Mesendoderm (in vitro differentiated cells): ENCODE results near the gene PHLPP1. TPM values are rescaled to one million over a fixed set of nuclear protein-coding genes. Genes with fewer than 3 reads are reported as not detected.

Experiments
- DNase-seq: peaks from one replicate; pipeline ENCODE4 v3.0.0; 2013
- H2AK5ac ChIP-seq: 2 replicates; pipeline ENCODE4 v1.6.1; 2013; ENCODE audit warnings: low read length, inconsistent platforms
- H2BK120ac ChIP-seq: 2 replicates; pipeline ENCODE4 v1.6.1; 2013; ENCODE audit warnings: low read depth, mild to moderate bottlenecking, low read length, moderate library complexity, mixed read lengths
- H2BK15ac ChIP-seq: replicated peaks from 2 replicates; pipeline ENCODE4 v1.6.1; 2013; ENCODE audit warnings: low read depth, mild to moderate bottlenecking, moderate library complexity
- H2BK5ac ChIP-seq: 2 replicates; pipeline ENCODE4 v1.6.1; 2013; ENCODE audit warnings: low read length, inconsistent platforms
- H3K18ac ChIP-seq: 2 replicates; pipeline ENCODE4 v1.6.1; 2013; ENCODE audit warnings: mild to moderate bottlenecking, low read length, mixed read lengths
- H3K23ac ChIP-seq: one replicate; pipeline ENCODE4 v1.6.1; 2013; ENCODE audit warnings: low read length
- H3K27ac ChIP-seq: 2 replicates; pipeline ENCODE4 v1.5.1; 2013; ENCODE audit warnings: low read depth, mild to moderate bottlenecking, inconsistent platforms, low read length, moderate library complexity
- H3K27me3 ChIP-seq: 2 replicates; pipeline ENCODE4 v1.6.1; 2013; ENCODE audit warnings: low read length, control low read depth, mild to moderate bottlenecking, inconsistent platforms; ENCODE audit not compliant: insufficient read depth, poor library complexity
- H3K36me3 ChIP-seq: 2 replicates; pipeline ENCODE4 v1.6.1; 2013; ENCODE audit warnings: low read length, inconsistent platforms; ENCODE audit not compliant: control insufficient read depth, insufficient read depth
- H3K4ac ChIP-seq: one replicate; pipeline ENCODE4 v1.6.1; 2013; ENCODE audit warnings: low read depth, mild to moderate bottlenecking, low read length, moderate library complexity
- H3K4me1 ChIP-seq: 2 replicates; pipeline ENCODE4 v1.6.1; 2013; ENCODE audit warnings: low read depth, low read length, inconsistent platforms; ENCODE audit not compliant: control insufficient read depth
- H3K4me2 ChIP-seq: 2 replicates; pipeline ENCODE4 v1.6.1; 2013; ENCODE audit warnings: low read length
- H3K4me3 ChIP-seq: 2 replicates; pipeline ENCODE4 v1.5.1; 2013; ENCODE audit warnings: mild to moderate bottlenecking, low read length
- H3K56ac ChIP-seq: one replicate; pipeline ENCODE4 v1.6.1; 2013; ENCODE audit warnings: low read length
- H3K79me1 ChIP-seq: 2 replicates; pipeline ENCODE4 v1.6.1; 2013; ENCODE audit warnings: low read length, inconsistent platforms
- H3K79me2 ChIP-seq: 2 replicates; pipeline ENCODE4 v1.6.1; 2013; ENCODE audit warnings: mild to moderate bottlenecking, low read length; ENCODE audit not compliant: control insufficient read depth, insufficient read depth
- H3K9ac ChIP-seq: 2 replicates; pipeline ENCODE4 v1.6.1; 2013; ENCODE audit warnings: low read length, inconsistent platforms
- H4K5ac ChIP-seq: one replicate; pipeline ENCODE4 v1.6.1; 2013; ENCODE audit warnings: low read length
- H4K8ac ChIP-seq: one replicate; pipeline ENCODE4 v1.6.1; 2013; ENCODE audit warnings: low read depth, mild to moderate bottlenecking, control low read depth, low read length, moderate library complexity
- WGBS: extraction: QIAGEN DNeasy Blood & Tissue Kit; methylation state at CpG from one replicate; pipeline ENCODE4 v1.1.7; 2013; ENCODE audit warnings: low lambda C conversion rate, missing lambda C conversion rate; ENCODE audit not compliant: insufficient coverage; ENCODE audit errors: extremely low coverage; 5-methylcytosine and 5-hydroxymethylcytosine counted together
- small RNA-seq: library from polyadenylated mRNA; stranded (forward); fragments of <200 nt; extraction: miRNeasy Mini kit (QIAGEN cat#:217004); gene quantifications from one replicate; pipeline ENCODE3, GENCODE V24; 2013; ENCODE audit not compliant: insufficient read depth

Gene PHLPP1

DNA sequence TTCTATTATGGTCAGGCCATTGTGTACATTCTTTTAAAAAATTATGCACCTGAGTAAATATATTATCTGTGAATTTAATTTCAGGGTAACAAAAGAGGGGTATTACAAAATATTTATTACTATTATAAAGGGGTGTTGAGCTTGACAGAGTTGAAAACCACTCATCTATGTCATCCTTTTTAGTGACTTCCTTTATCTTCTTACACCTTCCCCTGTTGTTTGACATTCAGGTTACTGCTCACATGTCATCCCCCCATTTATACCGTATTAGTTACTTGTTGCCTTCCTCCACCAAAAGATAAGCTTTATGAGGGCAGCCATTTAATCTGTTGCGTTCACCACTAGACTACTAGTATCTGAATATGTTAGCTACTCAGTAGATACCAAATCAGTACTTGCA, 313.0 kb downstream of the PHLPP1 start:
- Histone ChIP-seq H3K4ac (no peak overlapping the region), H3K4me3 (no peak overlapping the region), H4K8ac (no peak overlapping the region), H3K36me3 (no peaks in the 10 kb centered on the region), H2BK120ac (no peak overlapping the region), H2AK5ac (no peak overlapping the region), H3K23ac (no peak overlapping the region), H3K27me3 (no peaks in the 10 kb centered on the region), H4K5ac (no peak overlapping the region), H3K4me1 (no peaks in the 10 kb centered on the region), H3K18ac (no peak overlapping the region), H2BK15ac (no peak overlapping the region), H3K4me2 (no peak overlapping the region), H3K9ac (no peak overlapping the region), H3K27ac (no peak overlapping the region), H3K79me1 (no peaks in the 10 kb centered on the region), H3K79me2 (no peaks in the 10 kb centered on the region), H3K56ac (no peak overlapping the region), H2BK5ac (no peak overlapping the region)
- no CpG with 5 or more reads among the region's 2 CpGs for WGBS
- DNase-seq, result no peak

Small RNA genes lying within 50 kb of the gene (small RNA-seq; reads per million reads assigned to genes)
- not detected for gene RNU6-142P
